HepG2 (cell line): ENCODE measurements around the gene ARVCF. TPM values are rescaled to one million over a fixed set of nuclear protein-coding genes. Genes with fewer than 3 reads are reported as not detected.

Source experiments
- ATF7 ChIP-seq, 2 experiments: fragments of 450-650 bp in 1 of 2; sonication (generic) in 1 of 2; formaldehyde crosslinking in 1 of 2; IDR thresholded peaks; 2 replicates each; pipeline versions ENCODE4 v1.4.0 to v1.6.1; 2016 to 2020; ENCODE audit warnings: antibody characterized with exemption in 1 of 2, mild to moderate bottlenecking in 1 of 2, missing genetic modification reagents in 1 of 2
- EHMT2 ChIP-seq: fragments of 200-600 bp; sonication (generic); IDR thresholded peaks from 2 replicates; pipeline ENCODE4 v1.7.0; 2017; ENCODE audit warnings: antibody characterized with exemption, low read depth, low read length, borderline replicate concordance
- HMG20B ChIP-seq: conservative IDR thresholded peaks from 2 replicates; pipeline ENCODE4 v1.6.1; 2016; ENCODE audit warnings: missing genetic modification reagents, missing compliant biosample characterization
- HNF4A ChIP-seq: sonication (generic); formaldehyde crosslinking; IDR thresholded peaks from 2 replicates; pipeline ENCODE4 v1.4.0; 2020; ENCODE audit warnings: missing genetic modification reagents
- MEIS1 ChIP-seq: sonication (generic); formaldehyde crosslinking; IDR thresholded peaks from 2 replicates; pipeline ENCODE4 v1.9.0; 2021; ENCODE audit warnings: mild to moderate bottlenecking, missing genetic modification reagents, moderate library complexity, borderline replicate concordance
- NCOR1 ChIP-seq: fragments of 200-600 bp; sonication (generic); IDR thresholded peaks from 2 replicates; pipeline ENCODE4 v1.7.0; 2017; ENCODE audit warnings: antibody characterized with exemption, low read length, borderline replicate concordance
- NFE2 ChIP-seq: sonication (generic); formaldehyde crosslinking; IDR thresholded peaks from 2 replicates; pipeline ENCODE4 v1.4.0; 2020; ENCODE audit warnings: missing genetic modification reagents
- NR2F6 ChIP-seq, 2 experiments: IDR thresholded peaks; 2 replicates each; pipeline ENCODE4 v1.6.1; 2016; ENCODE audit warnings: antibody characterized with exemption in 1 of 2, mild to moderate bottlenecking in 1 of 2
- ZEB1 ChIP-seq: IDR thresholded peaks from 2 replicates; pipeline ENCODE4 v1.6.1; 2012; ENCODE audit warnings: mild to moderate bottlenecking, low read depth, inconsistent platforms; ENCODE audit not compliant: insufficient replicate concordance
- ZFYVE20 ChIP-seq: sonication (generic); formaldehyde crosslinking; IDR thresholded peaks from 2 replicates; pipeline ENCODE4 v1.8.0; 2023; ENCODE audit warnings: low read depth, mild to moderate bottlenecking, moderate library complexity, missing genetic modification reagents, borderline replicate concordance
- ZKSCAN1 ChIP-seq: fragments of 150-350 bp; IDR thresholded peaks from 2 replicates; pipeline ENCODE4 v1.6.1; 2014; ENCODE audit warnings: low read length
- ZNF207 ChIP-seq: fragments of 450-650 bp; IDR thresholded peaks from 2 replicates; pipeline ENCODE4 v1.6.1; 2016; ENCODE audit warnings: antibody characterized with exemption, borderline replicate concordance
- ZNF446 ChIP-seq: sonication (generic); formaldehyde crosslinking; IDR thresholded peaks from 2 replicates; pipeline ENCODE4 v1.5.0; 2020; ENCODE audit warnings: mild to moderate bottlenecking, missing genetic modification reagents
- ZNF468 ChIP-seq: sonication (generic); formaldehyde crosslinking; IDR thresholded peaks from 2 replicates; pipeline ENCODE4 v1.8.0; 2022; ENCODE audit warnings: mild to moderate bottlenecking, moderate library complexity, missing genetic modification reagents
- ZNF543 ChIP-seq: sonication (generic); formaldehyde crosslinking; IDR thresholded peaks from 2 replicates; pipeline ENCODE4 v1.4.0; 2020; ENCODE audit warnings: mild to moderate bottlenecking, missing genetic modification reagents
- ZNF556 ChIP-seq: sonication (generic); formaldehyde crosslinking; IDR thresholded peaks from 2 replicates; pipeline ENCODE4 v1.4.0; 2020; ENCODE audit warnings: mild to moderate bottlenecking, missing genetic modification reagents, borderline replicate concordance
- ZNF792 ChIP-seq: IDR thresholded peaks from 2 replicates; pipeline ENCODE4 v1.6.1; 2016
- ZNF879 ChIP-seq: sonication (generic); formaldehyde crosslinking; IDR thresholded peaks from 2 replicates; pipeline ENCODE4 v1.8.1; 2023; ENCODE audit warnings: missing genetic modification reagents
- ZNF891 ChIP-seq: sonication (generic); formaldehyde crosslinking; IDR thresholded peaks from 2 replicates; pipeline ENCODE4 v1.5.0; 2020; ENCODE audit warnings: mild to moderate bottlenecking, missing genetic modification reagents
- polyA plus RNA-seq, 8 experiments: library from polyadenylated mRNA; depleted of rRNA in 3 of 8; stranded (reverse) in 7 of 8; unstranded in 1 of 8; fragments of >200 nt; fragmentation: Illumina TruSeq in 4 of 8; extraction: Trizol in 4 of 8; gene quantifications; 2 replicates each; pipeline versions ENCODE4 v1.2.1 to v1.2.3, GENCODE V29; 2011 to 2016; ENCODE audit warnings: low read depth in 4 of 8, missing spikeins in 1 of 8, mixed read lengths in 1 of 8; ENCODE audit not compliant: insufficient read depth in 1 of 8
- total RNA-seq, 5 experiments: library from RNA; depleted of rRNA; stranded (reverse); fragments of >200 nt; fragmentation: Illumina TruSeq; extraction: Trizol; gene quantifications; 2 replicates each; pipeline ENCODE4 v1.2.3, GENCODE V29; 2016; ENCODE audit warnings: low read depth in 1 of 5
- TF ChIP-seq, protein P1 (sequence below): sonication (generic); formaldehyde crosslinking; IDR thresholded peaks from 2 replicates; pipeline ENCODE4 v1.4.0; 2020; ENCODE audit warnings: missing genetic modification reagents, low read depth, mild to moderate bottlenecking, borderline replicate concordance
- TF ChIP-seq, protein P2 (sequence below): sonication (generic); formaldehyde crosslinking; IDR thresholded peaks from 2 replicates; pipeline ENCODE4 v1.4.0; 2020; ENCODE audit warnings: missing genetic modification reagents
- TF ChIP-seq, protein P3 (sequence below): sonication (generic); formaldehyde crosslinking; IDR thresholded peaks from 2 replicates; pipeline ENCODE4 v1.8.0; 2022; ENCODE audit warnings: missing genetic modification reagents, mild to moderate bottlenecking, borderline replicate concordance
- TF ChIP-seq, protein P4 (sequence below): sonication (generic); formaldehyde crosslinking; IDR thresholded peaks from 2 replicates; pipeline ENCODE4 v1.4.0; 2020; ENCODE audit warnings: missing genetic modification reagents
- TF ChIP-seq, protein P5 (sequence below): sonication (generic); formaldehyde crosslinking; IDR thresholded peaks from 2 replicates; pipeline ENCODE4 v1.5.0; 2020; ENCODE audit warnings: mild to moderate bottlenecking, missing genetic modification reagents

Gene ARVCF
- total and polyA plus RNA-seq, 2 of the 13 experiments (the other 11 are each of a cell fraction or from before 2014, with no cell fraction given), result 16.4 to 17.7 TPM

DNA sequence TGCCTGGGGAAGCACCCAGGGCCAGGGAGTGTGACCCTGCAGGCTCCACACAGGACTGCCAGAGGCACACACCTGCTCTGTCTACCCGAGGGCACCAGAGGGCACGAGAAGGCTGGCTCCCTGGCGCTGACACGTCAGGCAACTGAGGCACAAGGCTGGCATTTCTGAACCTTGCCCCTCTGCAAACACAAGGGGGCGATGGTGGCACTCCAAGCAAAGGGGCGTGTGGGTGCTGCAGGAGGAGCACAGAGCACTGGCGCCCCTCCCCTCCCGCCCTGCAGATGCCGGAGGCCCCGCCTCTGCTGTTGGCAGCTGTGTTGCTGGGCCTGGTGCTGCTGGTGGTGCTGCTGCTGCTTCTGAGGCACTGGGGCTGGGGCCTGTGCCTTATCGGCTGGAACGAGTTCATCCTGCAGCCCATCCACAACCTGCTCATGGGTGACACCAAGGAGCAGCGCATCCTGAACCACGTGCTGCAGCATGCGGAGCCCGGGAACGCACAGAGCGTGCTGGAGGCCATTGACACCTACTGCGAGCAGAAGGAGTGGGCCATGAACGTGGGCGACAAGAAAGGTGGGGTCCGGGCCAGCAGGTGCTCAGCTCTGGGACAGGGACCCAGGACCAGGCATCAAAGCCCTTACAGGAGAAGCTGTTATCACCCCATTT is 54.2 kb downstream of the ARVCF start (continued):
- TF ChIP-seq HMG20B (CRISPR knock-in tag) (no peak), MEIS1 (CRISPR knock-in tag) (no peak), ZKSCAN1 (no peak), ATF7 (IDR thresholded peaks at IDR 0.05) (no peak), ATF7 (CRISPR knock-in tag; IDR thresholded peaks at IDR 0.05) (no peak), ZNF879 (no peak), NFE2 (CRISPR knock-in tag) (no peak), ZNF207 (no peak), ZNF556 (no peak), HNF4A (CRISPR knock-in tag) (0 out of 2 replicates have a peak, but pooled peaks have one; percentile 3), ZNF468 (no peak), ZEB1 (no peak), NCOR1 (no peak), ZNF792 (no peak; the same call in 1 of the 2 replicates), ZNF891 (CRISPR knock-in tag) (no peak), ZNF543 (CRISPR knock-in tag) (no peak), ZNF446 (no peak), ZFYVE20 (CRISPR knock-in tag) (no peak), NR2F6 (IDR thresholded peaks at IDR 0.05) (no peak; the same call in 1 of the 2 replicates), NR2F6 (CRISPR knock-in tag; IDR thresholded peaks at IDR 0.05) (peak; percentile 26; the same call in 1 of the 2 replicates), EHMT2 (no peak)
- TF ChIP-seq, protein P1, sequence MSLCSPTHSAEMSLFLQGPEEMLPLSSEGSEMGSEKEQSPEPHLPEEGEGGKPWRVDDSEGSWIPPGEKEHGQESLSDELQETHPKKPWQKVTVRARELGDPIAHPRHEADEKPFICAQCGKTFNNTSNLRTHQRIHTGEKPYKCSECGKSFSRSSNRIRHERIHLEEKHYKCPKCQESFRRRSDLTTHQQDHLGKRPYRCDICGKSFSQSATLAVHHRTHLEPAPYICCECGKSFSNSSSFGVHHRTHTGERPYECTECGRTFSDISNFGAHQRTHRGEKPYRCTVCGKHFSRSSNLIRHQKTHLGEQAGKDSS (CRISPR knock-in tag), result peak; percentile 1; the same call in 1 of the 2 replicates
- TF ChIP-seq, protein P2, sequence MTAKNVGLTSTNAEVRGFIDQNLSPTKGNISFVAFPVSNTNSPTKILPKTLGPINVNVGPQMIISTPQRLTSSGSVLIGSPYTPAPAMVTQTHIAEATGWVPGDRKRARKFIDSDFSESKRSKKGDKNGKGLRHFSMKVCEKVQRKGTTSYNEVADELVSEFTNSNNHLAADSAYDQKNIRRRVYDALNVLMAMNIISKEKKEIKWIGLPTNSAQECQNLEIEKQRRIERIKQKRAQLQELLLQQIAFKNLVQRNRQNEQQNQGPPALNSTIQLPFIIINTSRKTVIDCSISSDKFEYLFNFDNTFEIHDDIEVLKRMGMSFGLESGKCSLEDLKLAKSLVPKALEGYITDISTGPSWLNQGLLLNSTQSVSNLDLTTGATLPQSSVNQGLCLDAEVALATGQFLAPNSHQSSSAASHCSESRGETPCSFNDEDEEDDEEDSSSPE (CRISPR knock-in tag), result peak; percentile 19; the same call in 1 of the 2 replicates
- TF ChIP-seq, protein P3, sequence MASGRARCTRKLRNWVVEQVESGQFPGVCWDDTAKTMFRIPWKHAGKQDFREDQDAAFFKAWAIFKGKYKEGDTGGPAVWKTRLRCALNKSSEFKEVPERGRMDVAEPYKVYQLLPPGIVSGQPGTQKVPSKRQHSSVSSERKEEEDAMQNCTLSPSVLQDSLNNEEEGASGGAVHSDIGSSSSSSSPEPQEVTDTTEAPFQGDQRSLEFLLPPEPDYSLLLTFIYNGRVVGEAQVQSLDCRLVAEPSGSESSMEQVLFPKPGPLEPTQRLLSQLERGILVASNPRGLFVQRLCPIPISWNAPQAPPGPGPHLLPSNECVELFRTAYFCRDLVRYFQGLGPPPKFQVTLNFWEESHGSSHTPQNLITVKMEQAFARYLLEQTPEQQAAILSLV, result no peak
- TF ChIP-seq, protein P4, sequence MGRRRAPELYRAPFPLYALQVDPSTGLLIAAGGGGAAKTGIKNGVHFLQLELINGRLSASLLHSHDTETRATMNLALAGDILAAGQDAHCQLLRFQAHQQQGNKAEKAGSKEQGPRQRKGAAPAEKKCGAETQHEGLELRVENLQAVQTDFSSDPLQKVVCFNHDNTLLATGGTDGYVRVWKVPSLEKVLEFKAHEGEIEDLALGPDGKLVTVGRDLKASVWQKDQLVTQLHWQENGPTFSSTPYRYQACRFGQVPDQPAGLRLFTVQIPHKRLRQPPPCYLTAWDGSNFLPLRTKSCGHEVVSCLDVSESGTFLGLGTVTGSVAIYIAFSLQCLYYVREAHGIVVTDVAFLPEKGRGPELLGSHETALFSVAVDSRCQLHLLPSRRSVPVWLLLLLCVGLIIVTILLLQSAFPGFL (CRISPR knock-in tag), result no peak
- TF ChIP-seq, protein P5, sequence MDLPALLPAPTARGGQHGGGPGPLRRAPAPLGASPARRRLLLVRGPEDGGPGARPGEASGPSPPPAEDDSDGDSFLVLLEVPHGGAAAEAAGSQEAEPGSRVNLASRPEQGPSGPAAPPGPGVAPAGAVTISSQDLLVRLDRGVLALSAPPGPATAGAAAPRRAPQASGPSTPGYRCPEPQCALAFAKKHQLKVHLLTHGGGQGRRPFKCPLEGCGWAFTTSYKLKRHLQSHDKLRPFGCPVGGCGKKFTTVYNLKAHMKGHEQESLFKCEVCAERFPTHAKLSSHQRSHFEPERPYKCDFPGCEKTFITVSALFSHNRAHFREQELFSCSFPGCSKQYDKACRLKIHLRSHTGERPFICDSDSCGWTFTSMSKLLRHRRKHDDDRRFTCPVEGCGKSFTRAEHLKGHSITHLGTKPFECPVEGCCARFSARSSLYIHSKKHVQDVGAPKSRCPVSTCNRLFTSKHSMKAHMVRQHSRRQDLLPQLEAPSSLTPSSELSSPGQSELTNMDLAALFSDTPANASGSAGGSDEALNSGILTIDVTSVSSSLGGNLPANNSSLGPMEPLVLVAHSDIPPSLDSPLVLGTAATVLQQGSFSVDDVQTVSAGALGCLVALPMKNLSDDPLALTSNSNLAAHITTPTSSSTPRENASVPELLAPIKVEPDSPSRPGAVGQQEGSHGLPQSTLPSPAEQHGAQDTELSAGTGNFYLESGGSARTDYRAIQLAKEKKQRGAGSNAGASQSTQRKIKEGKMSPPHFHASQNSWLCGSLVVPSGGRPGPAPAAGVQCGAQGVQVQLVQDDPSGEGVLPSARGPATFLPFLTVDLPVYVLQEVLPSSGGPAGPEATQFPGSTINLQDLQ (CRISPR knock-in tag), result no peak
